GM12874 (cell line): ENCODE results near the gene SPOUT1.

Experiments used
- TF ChIP-seq, protein P1 (sequence below): IDR thresholded peaks from 2 replicates; pipeline ENCODE4 v1.5.1; 2011; ENCODE audit warnings: low read depth, mild to moderate bottlenecking, control low read depth, low read length, moderate library complexity; ENCODE audit not compliant: insufficient read depth

SPOUT1 gene

DNA sequence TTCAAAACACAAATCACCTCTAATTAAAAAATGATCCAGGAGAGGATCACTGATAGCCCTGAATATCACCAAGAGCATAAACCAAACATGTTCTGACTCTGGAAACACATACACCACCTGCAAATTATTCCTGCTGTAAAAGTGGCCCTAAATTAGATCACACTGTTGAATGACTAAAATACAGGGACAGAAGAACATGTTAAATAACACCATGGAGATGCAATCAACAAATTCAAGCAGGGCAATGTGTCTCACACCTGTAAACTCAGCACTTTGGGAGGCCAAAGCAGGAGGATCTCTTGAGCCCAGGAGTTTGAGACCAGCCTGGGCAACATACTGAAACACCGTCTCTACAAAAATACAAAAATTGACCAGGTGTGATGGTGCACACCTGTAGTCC lies 18.2 kb upstream of the SPOUT1 start:
- TF ChIP-seq, protein P1, sequence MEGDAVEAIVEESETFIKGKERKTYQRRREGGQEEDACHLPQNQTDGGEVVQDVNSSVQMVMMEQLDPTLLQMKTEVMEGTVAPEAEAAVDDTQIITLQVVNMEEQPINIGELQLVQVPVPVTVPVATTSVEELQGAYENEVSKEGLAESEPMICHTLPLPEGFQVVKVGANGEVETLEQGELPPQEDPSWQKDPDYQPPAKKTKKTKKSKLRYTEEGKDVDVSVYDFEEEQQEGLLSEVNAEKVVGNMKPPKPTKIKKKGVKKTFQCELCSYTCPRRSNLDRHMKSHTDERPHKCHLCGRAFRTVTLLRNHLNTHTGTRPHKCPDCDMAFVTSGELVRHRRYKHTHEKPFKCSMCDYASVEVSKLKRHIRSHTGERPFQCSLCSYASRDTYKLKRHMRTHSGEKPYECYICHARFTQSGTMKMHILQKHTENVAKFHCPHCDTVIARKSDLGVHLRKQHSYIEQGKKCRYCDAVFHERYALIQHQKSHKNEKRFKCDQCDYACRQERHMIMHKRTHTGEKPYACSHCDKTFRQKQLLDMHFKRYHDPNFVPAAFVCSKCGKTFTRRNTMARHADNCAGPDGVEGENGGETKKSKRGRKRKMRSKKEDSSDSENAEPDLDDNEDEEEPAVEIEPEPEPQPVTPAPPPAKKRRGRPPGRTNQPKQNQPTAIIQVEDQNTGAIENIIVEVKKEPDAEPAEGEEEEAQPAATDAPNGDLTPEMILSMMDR = no peak

DNA sequence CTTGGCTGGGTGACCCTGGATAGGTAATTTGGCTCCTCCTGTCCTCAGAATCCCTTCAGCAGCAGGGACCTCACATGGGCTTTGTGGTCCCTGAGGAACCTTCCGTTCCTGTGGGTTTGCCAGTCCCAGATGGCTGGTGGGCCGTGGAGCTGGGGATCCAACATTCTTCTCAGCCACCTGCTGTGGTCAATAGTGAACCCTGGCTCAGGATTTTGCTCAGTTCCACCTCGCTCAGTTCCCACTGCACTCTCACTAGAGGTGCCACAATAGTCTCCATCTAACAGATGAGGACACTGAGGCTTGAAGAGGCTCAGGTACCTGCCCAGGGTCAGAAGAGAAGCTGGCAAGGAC lies 17.1 kb upstream of the SPOUT1 start:
- TF ChIP-seq, protein P1 = no peak

DNA sequence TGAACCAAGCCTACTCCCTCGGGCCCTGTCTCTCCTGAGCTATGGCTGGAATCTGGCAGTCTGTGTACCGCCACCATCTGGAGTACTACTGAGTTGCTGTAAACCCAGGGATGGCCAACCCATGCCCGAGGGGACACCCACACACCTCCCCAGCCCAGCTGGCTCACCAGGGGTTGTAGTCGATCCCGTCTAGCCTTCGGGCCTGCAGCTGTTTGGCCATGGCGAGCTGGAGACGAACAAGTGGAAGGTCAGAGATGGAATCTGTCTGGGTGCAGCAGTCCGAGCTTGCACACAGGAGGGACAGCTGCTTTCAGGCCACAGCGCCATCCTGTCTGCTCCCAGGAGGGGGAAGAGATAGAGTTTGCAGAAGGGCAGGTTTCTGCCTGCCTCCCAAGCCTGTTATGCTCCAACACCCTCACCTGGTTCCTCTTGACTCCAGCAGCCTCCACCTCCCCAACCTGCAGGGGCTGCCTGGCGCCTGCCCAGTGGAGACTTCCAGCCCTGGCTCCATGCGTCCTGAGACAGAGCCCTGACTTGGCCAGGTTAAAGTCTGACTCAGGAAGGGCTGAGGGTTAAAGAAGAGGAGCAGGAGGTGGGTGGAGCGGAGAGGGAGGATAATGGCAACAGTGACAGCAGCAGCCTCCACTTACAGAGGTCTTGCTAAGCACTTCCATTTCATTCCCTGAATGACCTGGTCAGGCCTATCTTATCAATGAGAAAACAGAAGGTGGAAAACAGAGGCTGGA lies 15.8 kb upstream of the SPOUT1 start:
- TF ChIP-seq, protein P1 = no peak

DNA sequence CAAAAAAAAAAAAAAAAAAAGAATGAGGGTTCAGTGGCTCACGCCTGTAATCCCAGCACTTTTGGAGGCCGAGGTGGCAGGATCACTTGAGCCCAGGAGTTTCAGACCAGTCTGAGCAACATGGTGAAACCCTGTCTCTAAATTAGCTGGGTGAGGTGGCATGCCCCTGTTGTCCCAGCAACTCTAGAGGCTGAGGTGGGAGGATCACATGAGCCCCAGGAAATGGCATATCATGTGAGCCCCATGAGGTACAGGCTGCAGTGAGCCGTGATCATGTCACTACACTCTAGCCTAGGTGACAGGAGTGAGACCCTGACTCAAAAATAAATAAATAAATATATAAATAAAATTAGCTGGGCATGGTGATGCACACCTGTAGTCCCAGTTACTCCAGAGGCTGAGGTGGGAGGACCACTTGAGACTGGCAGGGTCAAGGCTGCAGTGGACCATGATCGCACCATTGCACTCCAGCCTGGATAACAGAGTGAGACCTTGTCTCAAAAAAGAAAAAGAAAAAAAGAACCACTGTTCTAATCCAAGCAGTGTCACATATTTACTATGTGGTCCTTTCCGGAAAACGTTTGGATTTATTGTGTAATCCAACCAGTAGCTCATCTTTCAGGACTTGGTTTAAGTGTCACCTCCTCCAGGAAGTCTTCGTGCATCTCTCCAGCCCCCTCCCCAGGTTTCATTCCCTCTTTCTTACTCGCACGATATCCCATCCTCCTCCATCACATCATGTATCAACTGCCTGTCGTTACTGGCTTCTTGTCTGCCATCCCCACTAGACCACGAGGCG lies 12.3 kb upstream of the SPOUT1 start:
- TF ChIP-seq, protein P1 = no peak

DNA sequence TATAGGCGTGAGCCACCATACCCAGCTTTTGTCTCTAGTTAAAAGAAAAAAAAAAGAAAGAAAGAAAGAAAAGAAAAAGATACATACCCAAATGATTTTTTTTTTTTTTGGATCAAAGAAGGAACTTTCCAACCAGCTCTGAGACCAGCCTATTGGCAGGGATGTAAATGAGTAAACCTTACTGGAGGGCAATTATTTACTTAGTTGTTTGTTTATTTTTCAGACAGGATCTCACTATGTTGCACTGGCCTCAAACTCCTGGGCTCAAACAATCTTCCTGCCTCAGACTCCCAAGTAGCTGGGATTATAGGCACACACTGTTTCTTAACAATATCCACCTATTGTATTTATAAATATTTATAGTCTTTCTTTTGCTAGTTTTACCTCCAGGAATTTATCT lies 10.9 kb upstream of the SPOUT1 start:
- TF ChIP-seq, protein P1 = no peak

DNA sequence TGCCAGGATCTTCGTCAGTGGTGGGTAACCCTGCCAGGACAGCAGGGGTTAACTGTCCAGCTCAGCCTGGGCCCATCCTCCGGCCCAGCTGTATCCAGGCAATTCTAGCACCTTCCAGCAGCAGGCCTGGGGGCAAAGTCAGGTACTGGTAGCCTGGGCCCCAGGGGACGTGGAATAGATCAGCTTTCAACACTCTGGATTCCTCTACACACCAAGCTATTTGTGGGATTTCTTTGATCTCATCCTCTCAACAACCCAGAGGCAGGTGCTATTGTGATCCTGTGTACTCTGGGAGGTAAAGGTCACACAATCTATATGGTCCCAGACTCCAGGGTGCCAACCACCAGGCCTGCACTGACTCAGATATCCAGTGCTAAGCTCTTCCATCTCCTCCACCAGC lies 8.7 kb upstream of the SPOUT1 start:
- TF ChIP-seq, protein P1 = no peak

DNA sequence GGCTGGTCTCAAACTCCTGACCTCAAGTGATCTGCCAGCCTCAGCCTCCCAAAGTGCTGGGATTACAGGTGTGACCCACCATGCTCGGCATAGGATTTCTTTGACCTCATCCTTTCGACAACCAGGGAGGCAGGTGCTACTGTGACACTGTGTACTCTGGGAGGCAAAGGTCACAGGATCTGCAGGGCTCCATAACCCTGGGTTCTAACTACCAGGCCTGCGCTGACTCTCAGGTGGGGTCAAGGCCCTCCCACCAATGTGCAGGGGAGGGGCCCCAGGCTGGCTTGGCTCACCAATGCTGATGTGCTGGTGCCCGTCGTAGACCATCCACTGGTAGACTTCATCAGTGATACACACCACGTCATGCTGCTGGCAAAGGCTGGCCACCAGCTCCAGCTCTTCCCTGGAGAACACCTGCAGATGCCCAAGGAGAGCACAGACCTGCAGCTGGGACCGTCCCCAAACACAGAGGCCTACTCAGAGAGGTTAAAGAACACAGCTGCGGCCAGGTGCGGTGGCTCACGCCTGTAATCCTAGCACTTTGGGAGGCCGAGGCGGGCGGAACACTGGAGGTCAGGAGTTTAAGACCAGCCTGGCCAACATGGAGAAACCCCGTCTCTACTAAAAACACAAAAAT lies 7.0 kb upstream of the SPOUT1 start:
- TF ChIP-seq, protein P1 = no peak
